OCI-LY7 (cell line): Measurements from ENCODE around the gene PLEKHA6.

ENCODE experiments used
- EZH2phosphoT487 ChIP-seq: fragments of 200-600 bp; sonication (generic); IDR thresholded peaks from 2 replicates; pipeline ENCODE4 v1.6.1; 2018; ENCODE audit warnings: low read depth, borderline replicate concordance, mild to moderate bottlenecking, mixed run types, antibody characterized with exemption, low read length, moderate library complexity, mixed read lengths
- TF ChIP-seq, protein P1 (sequence below): fragments of 200-600 bp; sonication (generic); conservative IDR thresholded peaks from 2 replicates; pipeline ENCODE4 v1.5.1; 2014; ENCODE audit warnings: mild to moderate bottlenecking, antibody characterized with exemption, low read length, moderate library complexity, mixed read lengths

GRCh38 chr1:204304067-204304466 is 55.7 kb downstream of the PLEKHA6 start:
- TF ChIP-seq, protein P1, sequence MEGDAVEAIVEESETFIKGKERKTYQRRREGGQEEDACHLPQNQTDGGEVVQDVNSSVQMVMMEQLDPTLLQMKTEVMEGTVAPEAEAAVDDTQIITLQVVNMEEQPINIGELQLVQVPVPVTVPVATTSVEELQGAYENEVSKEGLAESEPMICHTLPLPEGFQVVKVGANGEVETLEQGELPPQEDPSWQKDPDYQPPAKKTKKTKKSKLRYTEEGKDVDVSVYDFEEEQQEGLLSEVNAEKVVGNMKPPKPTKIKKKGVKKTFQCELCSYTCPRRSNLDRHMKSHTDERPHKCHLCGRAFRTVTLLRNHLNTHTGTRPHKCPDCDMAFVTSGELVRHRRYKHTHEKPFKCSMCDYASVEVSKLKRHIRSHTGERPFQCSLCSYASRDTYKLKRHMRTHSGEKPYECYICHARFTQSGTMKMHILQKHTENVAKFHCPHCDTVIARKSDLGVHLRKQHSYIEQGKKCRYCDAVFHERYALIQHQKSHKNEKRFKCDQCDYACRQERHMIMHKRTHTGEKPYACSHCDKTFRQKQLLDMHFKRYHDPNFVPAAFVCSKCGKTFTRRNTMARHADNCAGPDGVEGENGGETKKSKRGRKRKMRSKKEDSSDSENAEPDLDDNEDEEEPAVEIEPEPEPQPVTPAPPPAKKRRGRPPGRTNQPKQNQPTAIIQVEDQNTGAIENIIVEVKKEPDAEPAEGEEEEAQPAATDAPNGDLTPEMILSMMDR, result no peak
- TF ChIP-seq EZH2phosphoT487, result no peak
